DND-41 (cell line): Measurements from ENCODE around the gene CD3E.

Experiments used
- ATAC-seq: fragments of 200-7000 bp; cut with Tn5 transposase; 3 replicates; pipeline ENCODE4 v1.9.1; 2021; ENCODE audit warnings: low read depth; ENCODE audit not compliant: insufficient read depth
- DNase-seq: peaks from one replicate; pipeline ENCODE4 v3.0.0-alpha.2; 2020
- H2AFZ ChIP-seq: 2 replicates; pipeline ENCODE4 v1.6.0; 2012; ENCODE audit warnings: low read depth, low read length
- H3K27ac ChIP-seq: 2 replicates; pipeline ENCODE4 v1.5.1; 2012; ENCODE audit warnings: low read length, inconsistent platforms
- H3K27me3 ChIP-seq: fragments of 200-600 bp; sonication (generic); 2 replicates; pipeline ENCODE4 v1.6.0; 2012; ENCODE audit warnings: low read length, mild to moderate bottlenecking, inconsistent platforms; ENCODE audit not compliant: insufficient read depth, poor library complexity
- H3K36me3 ChIP-seq: 2 replicates; pipeline ENCODE4 v1.5.1; 2012; ENCODE audit warnings: low read length, inconsistent platforms; ENCODE audit not compliant: insufficient read depth
- H3K4me1 ChIP-seq: 2 replicates; pipeline ENCODE4 v1.5.1; 2012; ENCODE audit warnings: mild to moderate bottlenecking, low read length; ENCODE audit not compliant: insufficient read depth
- H3K4me2 ChIP-seq: 2 replicates; pipeline ENCODE4 v1.6.0; 2012; ENCODE audit warnings: mild to moderate bottlenecking, moderate library complexity, low read length, inconsistent platforms; ENCODE audit not compliant: insufficient read depth
- H3K4me3 ChIP-seq, 2 experiments: fragments of 200-600 bp in 1 of 2; shearing (Covaris generic) in 1 of 2; 2 replicates each; pipeline ENCODE4 v1.5.1; 2012 to 2016; ENCODE audit warnings: inconsistent platforms in 2 of 2, low read length in 2 of 2, mild to moderate bottlenecking in 2 of 2, low read depth in 1 of 2, moderate library complexity in 1 of 2
- H3K79me2 ChIP-seq: 2 replicates; pipeline ENCODE4 v1.6.0; 2012; ENCODE audit warnings: low read length, inconsistent platforms; ENCODE audit not compliant: insufficient read depth
- H3K9ac ChIP-seq: 2 replicates; pipeline ENCODE4 v1.6.0; 2012; ENCODE audit warnings: low read depth, mild to moderate bottlenecking, inconsistent platforms, low read length, moderate library complexity
- H3K9me3 ChIP-seq: 2 replicates; pipeline ENCODE4 v1.5.1; 2012; ENCODE audit warnings: low read length, moderate library complexity, mild to moderate bottlenecking, inconsistent platforms; ENCODE audit not compliant: insufficient read depth, severe bottlenecking
- H4K20me1 ChIP-seq: 2 replicates; pipeline ENCODE4 v1.6.0; 2012; ENCODE audit warnings: low read length; ENCODE audit not compliant: insufficient read depth
- CTCF ChIP-seq: IDR thresholded peaks from 2 replicates; pipeline ENCODE4 v1.5.1; 2012; ENCODE audit warnings: borderline replicate concordance, low read length, moderate library complexity, mild to moderate bottlenecking; ENCODE audit not compliant: poor library complexity, severe bottlenecking; ENCODE audit errors: extremely low read depth
- EZH2 ChIP-seq: IDR thresholded peaks from 3 replicates; pipeline ENCODE4 v1.6.1; 2012; ENCODE audit warnings: borderline replicate concordance, low read depth, mild to moderate bottlenecking, moderate library complexity, low read length, inconsistent platforms; ENCODE audit not compliant: severe bottlenecking

The CD3E gene

DNA sequence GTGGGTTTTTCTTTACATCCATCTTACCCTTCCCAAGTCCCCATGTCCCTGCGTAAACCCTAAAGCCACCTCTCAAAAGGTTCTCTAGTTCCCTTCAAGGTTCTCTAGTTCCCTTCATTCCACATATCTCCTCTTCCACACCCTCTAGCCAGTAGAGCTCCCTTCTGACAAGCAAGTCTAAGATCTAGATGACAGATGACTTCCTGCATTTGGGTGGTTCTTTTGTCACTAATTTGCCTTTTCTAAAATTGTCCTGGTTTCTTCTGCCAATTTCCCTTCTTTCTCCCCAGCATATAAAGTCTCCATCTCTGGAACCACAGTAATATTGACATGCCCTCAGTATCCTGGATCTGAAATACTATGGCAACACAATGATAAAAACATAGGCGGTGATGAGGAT is 7.8 kb downstream of the CD3E start:
- 0 out of 2 replicates have a peak overlapping the region, but pooled peaks have one; percentile 2 for H3K4me2 ChIP-seq
- no peak for TF ChIP-seq EZH2
- TF ChIP-seq CTCF = no peak
- no peaks in the 10 kb centered on the region for H3K27me3 ChIP-seq
- no peak overlapping the region for H2AFZ ChIP-seq
- H4K20me1 ChIP-seq = no peaks in the 10 kb centered on the region
- no peak overlapping the region for H3K4me3 ChIP-seq
- 0 out of 2 replicates have a peak overlapping the region, but pooled peaks have one; percentile 8 for H3K9ac ChIP-seq
- DNase-seq (no peak), ATAC-seq (no peak)
- no peaks in the 10 kb centered on the region for H3K9me3 ChIP-seq
- peaks cover 95% of the 10 kb centered on the region for H3K4me1 ChIP-seq
- H3K36me3 ChIP-seq = peaks cover 78% of the 10 kb centered on the region
- peaks cover 69% of the 10 kb centered on the region for H3K79me2 ChIP-seq
- peak overlapping the region; percentile 57 for H3K27ac ChIP-seq

GRCh38 chr11:118313242-118313641 is 8.7 kb downstream of the CD3E start:
- Histone ChIP-seq H3K4me3 (no peak overlapping the region), H3K27me3 (no peaks in the 10 kb centered on the region), H3K36me3 (peaks cover 70% of the 10 kb centered on the region), H3K4me1 (peaks cover 95% of the 10 kb centered on the region), H3K9ac (peak overlapping the region; percentile 29; the same call in 1 of the 2 replicates), H3K4me2 (peak overlapping the region; percentile 40), H3K27ac (peak overlapping the region; percentile 96), H3K9me3 (no peaks in the 10 kb centered on the region), H4K20me1 (no peaks in the 10 kb centered on the region), H2AFZ (no peak overlapping the region), H3K79me2 (peaks cover 64% of the 10 kb centered on the region)
- no peak for ATAC-seq
- TF ChIP-seq EZH2 = no peak
- TF ChIP-seq CTCF = no peak
- DNase-seq = no peak

DNA sequence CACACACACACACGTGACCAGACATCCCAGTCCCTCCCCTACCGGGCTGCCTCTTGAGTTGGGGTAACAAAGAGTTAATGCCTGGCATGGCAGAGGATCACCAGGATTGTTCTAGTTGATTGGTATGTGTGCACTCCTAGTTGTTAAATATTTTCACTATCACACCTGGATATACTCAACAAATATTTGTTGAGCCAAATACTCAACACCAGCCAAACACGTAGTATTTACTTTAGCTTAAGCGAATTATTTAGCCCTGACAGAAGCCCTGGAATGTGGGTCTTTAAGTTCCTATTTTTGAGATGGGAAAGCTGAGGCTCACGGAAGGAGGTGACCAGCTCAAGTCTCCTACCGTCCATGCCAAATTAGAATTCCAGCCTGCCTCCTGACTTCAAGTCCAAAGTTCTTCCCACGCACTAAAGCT is 10.5 kb downstream of the CD3E start:
- H3K27me3 ChIP-seq = no peaks in the 10 kb centered on the region
- H3K9ac ChIP-seq = peak overlapping the region; percentile 55
- no peak for ATAC-seq

More for the DNA sequence above, 10.5 kb downstream of the CD3E start:
- Histone ChIP-seq H3K27ac (peak overlapping the region; percentile 96), H2AFZ (no peak overlapping the region), H3K36me3 (peaks cover 55% of the 10 kb centered on the region), H3K4me3 (peak overlapping the region in 1 of 2 experiments; percentile 48; a peak in 2 of 4 replicates), H3K4me2 (peak overlapping the region; percentile 69), H3K4me1 (peaks cover 99% of the 10 kb centered on the region), H3K79me2 (peaks cover 50% of the 10 kb centered on the region), H3K9me3 (no peaks in the 10 kb centered on the region), H4K20me1 (no peaks in the 10 kb centered on the region)
- no peak for TF ChIP-seq EZH2
- TF ChIP-seq CTCF = no peak
- DNase-seq = peak; percentile 31
